Stimulated activated naive CD4-positive, alpha-beta T cell (primary cell): Measurements from ENCODE around the gene CFTR.
"Not testable (repeated sequence)": the region's sequence is repeated elsewhere in the genome, so short reads cannot be mapped to it uniquely, and the experiment has no call there.

ENCODE experiments used
- DNase-seq, 6 experiments: peaks; one replicate each; lab custom pipeline; 2025; lab: John Stamatoyannopoulos, UW

The CFTR gene

DNA sequence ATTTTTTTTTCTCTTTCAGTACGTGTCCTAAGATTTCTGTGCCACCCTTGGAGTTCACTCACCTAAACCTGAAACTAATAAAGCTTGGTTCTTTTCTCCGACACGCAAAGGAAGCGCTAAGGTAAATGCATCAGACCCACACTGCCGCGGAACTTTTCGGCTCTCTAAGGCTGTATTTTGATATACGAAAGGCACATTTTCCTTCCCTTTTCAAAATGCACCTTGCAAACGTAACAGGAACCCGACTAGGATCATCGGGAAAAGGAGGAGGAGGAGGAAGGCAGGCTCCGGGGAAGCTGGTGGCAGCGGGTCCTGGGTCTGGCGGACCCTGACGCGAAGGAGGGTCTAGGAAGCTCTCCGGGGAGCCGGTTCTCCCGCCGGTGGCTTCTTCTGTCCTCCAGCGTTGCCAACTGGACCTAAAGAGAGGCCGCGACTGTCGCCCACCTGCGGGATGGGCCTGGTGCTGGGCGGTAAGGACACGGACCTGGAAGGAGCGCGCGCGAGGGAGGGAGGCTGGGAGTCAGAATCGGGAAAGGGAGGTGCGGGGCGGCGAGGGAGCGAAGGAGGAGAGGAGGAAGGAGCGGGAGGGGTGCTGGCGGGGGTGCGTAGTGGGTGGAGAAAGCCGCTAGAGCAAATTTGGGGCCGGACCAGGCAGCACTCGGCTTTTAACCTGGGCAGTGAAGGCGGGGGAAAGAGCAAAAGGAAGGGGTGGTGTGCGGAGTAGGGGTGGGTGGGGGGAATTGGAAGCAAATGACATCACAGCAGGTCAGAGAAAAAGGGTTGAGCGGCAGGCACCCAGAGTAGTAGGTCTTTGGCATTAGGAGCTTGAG lies at the start of gene CFTR:
Gene CFTR (plus strand): TSS at position 801 of the 830 bp plus-strand sequence. CDS start 70 bp downstream, outside the sequence.
- DNase-seq = no peak

- DNase-seq = no peak
Observed at GRCh38 chr7:117435475-117436043, 44.3 kb upstream of the CFTR start.

DNA sequence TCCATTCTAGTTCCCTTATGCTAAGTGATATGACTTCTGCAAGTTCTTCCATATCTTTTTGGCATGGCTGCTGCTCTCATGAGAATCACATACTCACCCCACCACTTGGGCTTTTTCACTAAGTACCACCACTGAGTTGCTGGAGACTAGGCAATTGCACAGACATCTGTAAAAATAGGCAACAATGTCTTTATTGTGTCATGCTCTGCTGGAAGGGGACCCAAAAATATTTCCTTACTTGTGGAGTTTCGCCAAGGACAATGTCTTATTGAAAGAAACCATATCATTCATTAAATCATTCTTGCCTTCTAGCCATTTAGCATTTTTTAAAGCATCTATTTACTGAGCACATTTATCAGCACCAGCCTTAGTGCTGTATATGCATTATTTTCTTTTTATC lies 35.2 kb upstream of the CFTR start:
- no peak for DNase-seq

DNA sequence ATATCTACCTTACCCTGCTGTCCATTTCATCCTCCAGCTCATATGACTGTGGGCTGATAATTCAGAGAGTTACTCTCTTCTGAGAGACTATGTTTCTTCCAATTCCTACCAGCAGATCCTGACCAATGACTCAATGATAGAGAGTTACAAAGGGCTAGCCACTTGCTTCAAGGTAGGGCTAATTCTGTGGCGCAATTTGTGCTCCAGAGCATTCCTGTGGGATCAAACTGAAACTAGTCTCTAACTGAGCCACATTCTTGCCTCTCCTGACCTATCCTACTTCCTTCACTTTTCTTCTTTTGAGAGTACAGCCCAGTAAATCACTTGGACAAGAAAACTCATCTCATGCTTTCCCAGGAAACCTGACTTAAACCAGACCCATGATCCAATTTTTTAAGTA lies 34.6 kb upstream of the CFTR start:
- DNase-seq = no peak

- DNase-seq = no peak
Observed at GRCh38 chr7:117446220-117446815, 33.5 kb upstream of the CFTR start.

- no peak for DNase-seq
Observed at GRCh38 chr7:117448655-117449054, 31.2 kb upstream of the CFTR start.

DNA sequence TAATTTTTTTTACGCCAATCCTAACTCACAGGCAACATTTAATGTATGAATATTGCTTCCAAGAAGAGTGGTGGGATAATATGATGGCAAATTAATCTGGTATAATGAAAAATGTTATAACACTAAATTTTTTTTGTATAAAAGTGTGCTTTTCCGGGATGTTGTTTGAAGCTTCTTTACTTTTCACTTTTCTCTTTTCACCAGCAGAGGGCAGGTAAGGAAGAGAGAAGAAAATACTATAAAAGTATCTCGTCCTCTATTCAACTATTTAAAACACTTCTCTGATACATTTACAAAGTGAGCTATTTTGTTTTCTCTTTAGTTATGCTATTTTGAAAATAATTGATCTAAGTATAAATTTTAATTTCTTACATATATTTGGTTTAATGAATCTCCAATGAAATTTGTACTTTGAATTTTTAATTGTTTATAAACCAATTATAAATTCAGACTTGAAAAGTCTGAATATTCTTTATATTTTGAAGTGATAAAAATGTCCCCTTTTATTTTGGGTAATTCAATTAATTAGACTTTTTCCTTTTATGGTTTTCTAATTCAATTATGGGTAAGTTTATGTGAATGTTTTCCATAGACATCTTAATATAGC lies 20.7 kb upstream of the CFTR start:
- DNase-seq = no peak

GRCh38 chr7:117459735-117460134 lies 20.1 kb upstream of the CFTR start:
- no peak for DNase-seq

DNA sequence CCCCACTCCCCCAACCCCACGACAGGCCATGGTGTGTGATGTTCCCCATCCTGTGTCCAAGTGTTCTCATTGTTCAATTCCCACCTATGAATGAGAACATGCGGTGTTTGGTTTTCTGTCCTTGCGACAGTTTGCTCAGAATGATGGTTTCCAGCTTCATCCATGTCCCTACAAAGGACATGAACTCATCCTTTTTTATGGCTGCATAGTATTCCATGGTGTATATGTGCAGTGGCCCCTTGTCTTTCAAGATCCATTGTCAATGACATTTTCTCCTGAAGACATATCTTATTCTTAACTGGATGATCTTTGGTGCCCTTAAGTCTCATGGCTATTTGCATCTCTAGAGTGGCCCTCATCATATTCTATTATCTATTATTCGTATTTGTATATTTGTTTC lies 19.0 kb upstream of the CFTR start:
- not testable (repeated sequence) for DNase-seq

DNA sequence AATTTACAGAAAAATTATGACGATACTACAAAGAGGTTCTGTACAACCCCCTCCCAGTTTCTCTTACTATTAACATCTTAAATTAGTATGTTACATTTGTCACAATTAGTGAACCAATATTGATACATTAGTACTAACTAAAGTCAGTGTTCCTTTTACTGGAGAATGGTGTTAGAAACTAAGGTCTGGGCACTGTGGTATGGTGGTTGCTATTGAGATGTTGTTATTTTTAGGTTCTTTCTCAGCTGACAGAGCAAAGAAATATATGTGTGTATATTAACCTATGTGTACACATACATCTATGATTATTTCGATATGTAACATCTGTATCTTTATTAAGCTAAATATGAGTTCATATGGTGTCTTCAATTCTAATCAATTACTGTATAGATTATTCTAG lies 11.7 kb upstream of the CFTR start:
- DNase-seq = no peak

DNA sequence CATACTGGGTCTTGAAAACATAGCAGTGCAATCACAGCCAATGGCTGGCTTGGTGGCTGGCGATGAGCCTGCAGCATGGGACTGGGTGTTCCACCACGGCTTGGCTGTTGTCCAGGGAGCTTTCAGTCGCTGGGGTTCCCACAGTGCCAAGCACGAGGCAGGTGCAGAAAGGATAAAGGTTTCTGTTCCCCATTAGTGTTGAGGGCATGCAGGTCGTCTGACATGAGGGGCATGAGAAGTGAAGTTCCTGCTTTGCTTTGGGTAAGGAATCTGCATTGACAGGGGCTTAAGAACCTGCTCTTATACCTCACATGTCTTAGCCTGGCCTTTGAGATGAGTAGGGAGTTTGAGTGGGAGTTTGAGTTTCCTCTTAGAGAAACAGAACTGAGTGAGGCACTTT lies 9.0 kb upstream of the CFTR start:
- no peak for DNase-seq

- DNase-seq = no peak
Observed at GRCh38 chr7:117472335-117472734, 7.5 kb upstream of the CFTR start.

- no peak for DNase-seq
Observed at GRCh38 chr7:117476557-117477215, 3.1 kb upstream of the CFTR start.

DNA sequence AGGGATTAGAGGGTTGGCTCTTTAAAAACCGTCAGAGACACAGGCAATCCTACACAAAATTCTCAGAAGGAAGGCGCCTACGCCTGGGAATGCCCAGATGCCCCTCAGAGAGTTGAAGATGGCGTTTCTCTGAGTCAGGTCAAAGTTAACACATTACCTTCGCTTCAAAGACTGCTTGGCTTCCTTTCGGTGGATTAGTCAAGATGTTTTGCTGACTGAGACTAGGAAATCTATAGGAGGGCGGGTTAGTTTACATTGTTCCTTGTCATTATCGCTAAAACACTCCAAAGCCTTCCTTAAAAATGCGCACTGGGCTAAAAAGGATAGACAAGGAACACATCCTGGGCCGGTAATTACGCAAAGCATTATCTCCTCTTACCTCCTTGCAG lies 995 bp upstream of the CFTR start:
- no peak for DNase-seq

DNA sequence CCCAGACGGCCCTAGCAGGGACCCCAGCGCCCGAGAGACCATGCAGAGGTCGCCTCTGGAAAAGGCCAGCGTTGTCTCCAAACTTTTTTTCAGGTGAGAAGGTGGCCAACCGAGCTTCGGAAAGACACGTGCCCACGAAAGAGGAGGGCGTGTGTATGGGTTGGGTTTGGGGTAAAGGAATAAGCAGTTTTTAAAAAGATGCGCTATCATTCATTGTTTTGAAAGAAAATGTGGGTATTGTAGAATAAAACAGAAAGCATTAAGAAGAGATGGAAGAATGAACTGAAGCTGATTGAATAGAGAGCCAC lies 184 bp downstream of the CFTR start:
- DNase-seq = no peak

GRCh38 chr7:117480978-117481377 lies 1.2 kb downstream of the CFTR start:
- DNase-seq = no peak

DNA sequence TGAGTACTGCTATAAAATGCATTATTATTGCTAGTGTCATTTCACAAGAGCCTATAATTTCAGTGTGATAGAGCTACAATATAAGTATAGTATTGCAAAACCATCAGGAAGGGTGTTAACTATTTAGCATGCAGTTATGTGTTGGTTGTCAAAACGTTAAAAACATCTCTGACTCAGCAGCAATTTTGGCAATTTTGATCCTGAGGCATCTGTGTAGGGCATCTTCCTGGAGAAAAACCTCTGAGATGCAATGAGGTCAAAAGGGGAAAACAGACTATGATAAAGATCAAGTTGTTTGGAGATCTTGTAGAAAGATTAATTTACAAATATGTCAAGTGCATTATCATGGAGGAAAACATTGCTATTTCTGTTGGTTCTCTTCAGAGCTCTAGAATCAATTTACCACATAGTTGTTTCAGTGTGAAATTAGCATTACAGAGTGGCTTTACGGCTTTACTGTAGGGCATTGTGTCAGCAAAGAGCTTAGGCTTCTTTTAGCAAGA lies 5.3 kb downstream of the CFTR start:
- DNase-seq = no peak

DNA sequence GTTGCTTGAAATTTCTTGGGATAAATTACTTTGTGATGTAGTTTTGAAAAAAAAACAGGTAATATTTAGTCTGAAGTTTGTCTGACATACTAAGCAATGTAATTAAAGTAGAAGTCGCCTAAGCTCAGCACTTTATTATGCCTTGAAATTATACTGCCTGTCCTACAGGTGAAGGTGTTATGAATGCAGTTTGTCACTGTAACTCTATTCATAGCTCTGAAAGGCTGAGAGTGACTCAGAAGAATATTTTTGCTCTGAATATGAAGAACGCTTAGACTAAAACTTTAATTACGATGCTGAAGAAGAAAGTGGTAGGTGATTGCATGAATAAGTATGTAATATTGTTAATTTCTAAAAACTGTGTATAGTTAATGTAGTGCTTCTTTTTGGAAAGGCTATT lies 9.2 kb downstream of the CFTR start:
- no peak for DNase-seq

- DNase-seq = no peak
Observed at GRCh38 chr7:117489430-117489829, 9.6 kb downstream of the CFTR start.

DNA sequence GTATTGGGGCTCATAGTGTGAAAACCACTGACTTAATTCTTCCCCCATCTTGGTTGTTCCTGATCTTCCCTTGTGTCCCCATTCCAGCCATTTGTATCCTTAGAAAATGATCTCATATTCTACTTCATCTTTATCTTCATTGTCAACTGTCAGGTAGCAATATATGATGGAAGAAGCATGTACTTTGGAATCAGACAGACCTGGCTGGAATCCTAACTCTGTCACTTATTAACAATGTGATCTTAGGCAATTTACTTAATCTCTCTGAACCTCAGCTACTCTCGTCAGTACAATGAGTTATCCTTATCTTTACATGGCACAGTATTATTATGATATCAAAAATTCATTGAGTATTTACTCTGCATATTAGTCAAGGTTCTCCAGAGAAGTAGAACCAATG lies 10.1 kb downstream of the CFTR start:
- no peak for DNase-seq

DNA sequence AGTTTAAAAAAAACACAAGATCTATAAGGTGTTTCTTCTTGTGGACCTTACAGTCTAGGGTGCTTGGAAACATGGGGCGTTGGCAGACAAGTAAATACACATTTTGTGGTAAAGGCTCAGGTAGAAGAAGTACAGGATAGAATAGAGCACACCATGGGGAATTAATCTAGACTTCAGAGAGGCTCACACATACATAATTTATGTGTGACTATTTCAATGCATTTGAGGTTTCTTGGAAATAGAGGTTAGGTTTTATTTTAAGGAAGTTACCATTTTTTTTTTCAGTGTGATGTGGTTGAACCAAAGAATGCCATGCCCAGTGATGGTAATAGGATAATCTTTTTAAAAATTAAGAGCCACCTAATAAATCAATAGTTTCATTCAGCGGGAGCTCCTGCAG lies 12.8 kb downstream of the CFTR start:
- no peak for DNase-seq

DNA sequence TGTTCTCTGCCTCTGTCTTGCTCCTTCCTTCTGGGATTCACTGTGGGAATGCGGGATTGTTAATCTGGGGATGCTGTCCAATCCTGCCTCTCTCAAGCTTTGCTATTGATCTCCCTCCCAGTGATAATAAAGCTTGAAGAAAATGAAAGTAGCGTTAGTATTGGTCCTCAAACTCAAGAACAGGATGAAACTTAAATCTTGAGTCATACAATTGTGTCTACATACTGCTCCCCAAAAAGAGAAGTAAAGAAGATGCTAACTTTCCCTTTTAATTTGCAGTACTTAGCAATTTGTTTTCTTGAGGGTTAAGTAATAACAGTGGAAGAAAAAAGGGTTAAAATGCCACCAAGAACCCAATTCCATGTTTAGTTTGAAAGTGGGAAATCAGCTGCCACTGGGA lies 13.6 kb downstream of the CFTR start:
- DNase-seq = no peak

DNA sequence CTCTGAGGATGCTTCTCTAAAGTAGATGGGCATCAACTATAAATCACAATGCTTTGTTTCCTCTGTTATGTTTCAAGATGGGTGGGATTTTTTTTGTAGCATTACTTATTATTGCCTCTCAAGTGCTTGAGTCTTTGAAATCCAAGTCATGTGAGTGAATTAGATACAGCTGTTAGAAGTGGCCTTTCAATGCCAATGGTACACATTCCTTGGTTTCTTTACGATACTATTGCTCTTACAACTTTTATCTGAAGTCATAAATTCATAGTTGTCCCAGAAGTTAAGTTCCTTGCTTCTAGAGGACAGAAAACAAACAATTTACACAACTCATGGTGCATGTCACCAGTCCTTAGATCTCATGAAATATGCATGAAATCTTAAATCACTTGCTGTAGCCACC lies 15.5 kb downstream of the CFTR start:
- DNase-seq = no peak
